ENCODE data around the gene BCAP31. TPM values are rescaled to one million over a fixed set of nuclear protein-coding genes. Genes with fewer than 3 reads are reported as not detected.

BCAP31 gene
- total RNA-seq, 2 experiments from 2014 or later, result 43.0 to 72.0 TPM

DNA sequence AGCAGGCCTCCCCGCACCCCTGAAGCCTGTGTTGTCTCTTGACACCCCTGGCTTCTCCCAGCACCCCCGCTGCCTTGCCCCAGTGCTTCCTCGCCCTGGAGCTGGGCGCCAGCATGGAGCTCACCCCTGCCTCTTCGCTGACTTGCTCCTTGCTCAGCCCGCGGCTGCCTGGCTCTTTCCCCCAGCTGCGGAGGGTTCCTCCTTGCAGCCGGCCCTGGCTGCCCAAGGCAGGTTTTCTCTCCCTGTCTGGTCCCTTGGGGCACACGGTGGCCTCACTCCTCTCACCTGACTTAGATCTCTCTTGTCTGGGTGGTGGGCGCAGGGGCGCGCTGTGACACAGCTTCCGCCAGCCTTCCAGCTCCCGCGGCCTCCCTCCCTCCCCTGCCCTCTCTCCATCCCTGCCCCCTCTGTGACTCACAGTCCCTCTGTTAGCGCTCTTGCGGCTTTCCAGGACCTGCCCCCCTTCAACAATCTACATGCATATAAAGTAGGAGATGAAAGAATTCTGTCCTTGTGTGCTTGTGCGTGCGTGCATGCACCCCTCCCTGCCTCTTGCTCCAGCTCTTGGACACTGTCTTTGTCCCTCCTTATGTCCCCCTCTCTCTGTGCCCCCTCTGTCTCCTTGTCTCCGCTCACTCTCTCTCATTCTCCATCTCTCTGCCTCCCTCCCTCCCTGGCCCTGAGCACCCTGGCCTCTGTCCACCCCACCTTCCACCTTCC lies 42.1 kb upstream of the BCAP31 start:
- BruUV-seq (replicated peaks), result no TSS peak
- Histone ChIP-seq H3K4me3 (ENCODE audit: low read depth, low read length, poor library complexity, severe bottlenecking) (no peak overlapping the region), H3K4me1 (ENCODE audit: insufficient read depth, low read length, poor library complexity, severe bottlenecking) (peaks cover 6% of the 10 kb centered on the region), H3K4me2 (ENCODE audit: low read length) (no peak overlapping the region), H4K20me1 (ENCODE audit: insufficient read depth, low read length) (no peaks in the 10 kb centered on the region), H3K9me3 (ENCODE audit: low read length) (no peaks in the 10 kb centered on the region), H3K36me3 (ENCODE audit: insufficient read depth, low read length) (no peaks in the 10 kb centered on the region), H2AFZ (ENCODE audit: low read length) (no peak overlapping the region), H3K9me2 (ENCODE audit: insufficient read depth, low read length) (no peaks in the 10 kb centered on the region), H3K27ac (ENCODE audit: low read depth, low read length, poor library complexity, severe bottlenecking) (no peak overlapping the region), H3K79me2 (ENCODE audit: insufficient read depth, low read depth, low read length) (no peaks in the 10 kb centered on the region)
- peak; percentile 56 for DNase-seq (ENCODE audit: low spot score)
- POLR2A ChIA-PET, result interaction anchor here (0.9 kb wide), 1 partner anchor 145 kb away, joined by 4 read pairs; no protein-coding TSS in a partner anchor
- intact Hi-C loops (cut with micrococcal nuclease; ENCODE audit: unreplicated experiment), result loop anchor here (10.0 kb wide), 2 partner anchors 69 to 81 kb away; partner anchors contain the start of genes PDZD4 and SLC6A8
- CTCF ChIA-PET (ENCODE audit: unreplicated experiment), result no interaction called here
- TF ChIP-seq EZH2phosphoT487 (IDR thresholded peaks at IDR 0.05; ENCODE audit: borderline replicate concordance, low read depth, low read length), result no peak
- TF ChIP-seq, protein P1, sequence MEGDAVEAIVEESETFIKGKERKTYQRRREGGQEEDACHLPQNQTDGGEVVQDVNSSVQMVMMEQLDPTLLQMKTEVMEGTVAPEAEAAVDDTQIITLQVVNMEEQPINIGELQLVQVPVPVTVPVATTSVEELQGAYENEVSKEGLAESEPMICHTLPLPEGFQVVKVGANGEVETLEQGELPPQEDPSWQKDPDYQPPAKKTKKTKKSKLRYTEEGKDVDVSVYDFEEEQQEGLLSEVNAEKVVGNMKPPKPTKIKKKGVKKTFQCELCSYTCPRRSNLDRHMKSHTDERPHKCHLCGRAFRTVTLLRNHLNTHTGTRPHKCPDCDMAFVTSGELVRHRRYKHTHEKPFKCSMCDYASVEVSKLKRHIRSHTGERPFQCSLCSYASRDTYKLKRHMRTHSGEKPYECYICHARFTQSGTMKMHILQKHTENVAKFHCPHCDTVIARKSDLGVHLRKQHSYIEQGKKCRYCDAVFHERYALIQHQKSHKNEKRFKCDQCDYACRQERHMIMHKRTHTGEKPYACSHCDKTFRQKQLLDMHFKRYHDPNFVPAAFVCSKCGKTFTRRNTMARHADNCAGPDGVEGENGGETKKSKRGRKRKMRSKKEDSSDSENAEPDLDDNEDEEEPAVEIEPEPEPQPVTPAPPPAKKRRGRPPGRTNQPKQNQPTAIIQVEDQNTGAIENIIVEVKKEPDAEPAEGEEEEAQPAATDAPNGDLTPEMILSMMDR (conservative IDR thresholded peaks at IDR 0.05; ENCODE audit: low read length), result no peak

DNA sequence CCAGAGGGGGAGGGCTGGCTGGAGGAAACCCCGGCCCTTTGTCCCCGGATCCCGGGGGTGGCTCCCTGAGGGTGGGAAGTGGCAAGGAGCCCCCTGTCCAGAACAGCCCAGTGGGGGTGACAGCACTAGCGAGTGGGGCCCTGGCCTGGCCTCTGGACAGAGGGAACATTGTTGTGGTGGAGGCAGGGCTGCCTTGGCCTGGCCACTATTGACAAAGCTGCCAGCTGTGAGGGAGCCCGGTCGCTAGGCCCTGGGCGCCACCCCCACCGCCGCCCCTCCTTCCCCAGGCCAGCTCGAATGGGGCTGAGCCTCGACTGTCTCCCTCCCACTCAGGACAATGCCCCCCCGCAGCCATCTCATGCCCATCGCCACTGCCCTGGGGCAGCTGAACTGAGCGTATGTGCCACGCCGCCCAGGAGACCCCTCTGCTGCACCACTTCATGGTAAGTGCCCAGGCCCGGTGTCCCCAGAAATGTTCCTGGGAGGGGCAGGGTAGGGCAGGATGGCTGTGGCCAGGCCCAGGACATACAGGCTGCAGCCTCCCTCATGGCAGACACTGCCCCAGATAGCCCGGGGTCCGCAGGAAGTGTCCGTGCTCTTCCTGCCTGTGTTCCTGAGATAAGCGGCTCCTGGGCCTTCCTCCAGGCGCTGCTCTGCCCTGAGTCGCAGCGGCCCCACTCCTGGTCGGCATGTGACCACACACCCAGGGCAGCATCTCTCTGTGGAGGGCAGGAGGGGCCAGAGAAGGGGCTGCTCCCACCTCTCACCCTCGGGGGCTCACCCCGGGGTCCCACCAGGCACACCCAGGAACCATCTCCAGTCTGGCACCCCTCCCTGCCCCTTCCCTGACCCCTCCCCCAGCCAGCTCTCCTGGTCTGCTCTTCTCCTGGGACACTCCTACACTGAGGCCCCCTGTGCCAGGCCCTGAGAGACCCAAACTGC lies 41.2 kb upstream of the BCAP31 start:
- TF ChIP-seq, protein P1 (conservative IDR thresholded peaks at IDR 0.05; ENCODE audit: low read length), result no peak
- TF ChIP-seq EZH2phosphoT487 (IDR thresholded peaks at IDR 0.05; ENCODE audit: borderline replicate concordance, low read depth, low read length), result no peak
- Histone ChIP-seq H3K27ac (ENCODE audit: low read depth, low read length, poor library complexity, severe bottlenecking) (no peak overlapping the region), H3K4me3 (ENCODE audit: low read depth, low read length, poor library complexity, severe bottlenecking) (no peak overlapping the region), H3K4me1 (ENCODE audit: insufficient read depth, low read length, poor library complexity, severe bottlenecking) (peaks cover 6% of the 10 kb centered on the region), H3K4me2 (ENCODE audit: low read length) (no peak overlapping the region), H3K36me3 (ENCODE audit: insufficient read depth, low read length) (no peaks in the 10 kb centered on the region), H3K9me3 (ENCODE audit: low read length) (no peaks in the 10 kb centered on the region), H4K20me1 (ENCODE audit: insufficient read depth, low read length) (no peaks in the 10 kb centered on the region), H3K79me2 (ENCODE audit: insufficient read depth, low read depth, low read length) (no peaks in the 10 kb centered on the region), H2AFZ (ENCODE audit: low read length) (no peak overlapping the region), H3K9me2 (ENCODE audit: insufficient read depth, low read length) (no peaks in the 10 kb centered on the region)
- intact Hi-C loops (cut with micrococcal nuclease; ENCODE audit: unreplicated experiment), result loop anchor here (10.0 kb wide), 2 partner anchors 69 to 81 kb away; partner anchors contain the start of genes PDZD4 and SLC6A8
- DNase-seq (ENCODE audit: low spot score), result no peak
- BruUV-seq (replicated peaks), result no TSS peak
- POLR2A ChIA-PET, result interaction anchor here (0.9 kb wide), 1 partner anchor 146 kb away, joined by 4 read pairs; no protein-coding TSS in a partner anchor
- CTCF ChIA-PET (ENCODE audit: unreplicated experiment), result no interaction called here

Measured in OCI-LY7 (cell line).